ENCODE results near the gene DOK5. TPM values are rescaled to one million over a fixed set of nuclear protein-coding genes. Genes with fewer than 3 reads are reported as not detected.

Gene DOK5
- total and polyA plus RNA-seq, 9 of the 15 experiments (the other 6 are each of a cell fraction or from before 2014, with no cell fraction given) = not detected

- Histone ChIP-seq H3K4me3 (no peak overlapping the region), H4K20me1 (replicated peaks; ENCODE audit: control insufficient read depth, insufficient read depth, low read length) (no peaks in the 10 kb centered on the region), H3K79me2 (ENCODE audit: control insufficient read depth, insufficient read depth, low read length) (no peaks in the 10 kb centered on the region), H2AFZ (ENCODE audit: low read depth, low read length) (no peak overlapping the region), H3K27me3 (ENCODE audit: control insufficient read depth in 2 of 2, insufficient read depth in 2 of 2, low read length in 2 of 2) (0 out of 5 replicates have a peak, but pooled peaks cover 0 to 4% of the 10 kb centered on the region in 2 experiments), H3K9me3 (replicated peaks; ENCODE audit: control insufficient read depth, insufficient read depth, low read depth, low read length) (no peaks in the 10 kb centered on the region), H3K4me2 (ENCODE audit: insufficient read depth, low read length) (no peak overlapping the region), H3K4me1 (replicated peaks in 1 of 2; ENCODE audit: control insufficient read depth in 2 of 2, insufficient read depth in 2 of 2, low read length in 2 of 2) (no peaks in the 10 kb centered on the region), H3K27ac (ENCODE audit: extremely low read depth, low read depth, low read length) (no peak overlapping the region), H3K9me1 (ENCODE audit: control insufficient read depth, insufficient read depth, low read length) (no peaks in the 10 kb centered on the region), H3K36me3 (ENCODE audit: control insufficient read depth, insufficient read depth, low read length) (no peaks in the 10 kb centered on the region), H3K9ac (ENCODE audit: insufficient read depth in 1 of 2, low read depth in 2 of 2, low read length in 2 of 2) (no peak overlapping the region)
- BruUV-seq (replicated peaks) = no TSS peak
- DNase-seq (ENCODE audit: extremely low read depth in 1 of 4, low spot score in 3 of 4) (no peak), ATAC-seq (no peak), FAIRE-seq (no peak)
- in situ Hi-C loops (cut with MboI) (loop anchor here (10.0 to 25.0 kb wide), 3 partner anchors 429 to 681 kb away; no protein-coding TSS in a partner anchor), intact Hi-C loops (cut with micrococcal nuclease) (no loop called here)
- TF ChIP-seq TSC22D4 (tag; IDR thresholded peaks at IDR 0.05) = no peak
- TF ChIP-seq HMG20B (CRISPR knock-in tag; IDR thresholded peaks at IDR 0.05) = no peak
- no peak for TF ChIP-seq ZSCAN29 (IDR thresholded peaks at IDR 0.05)
- TF ChIP-seq POLR2A (conservative IDR thresholded peaks at IDR 0.05) = no peak
- no peak for TF ChIP-seq ZBTB8A (IDR thresholded peaks at IDR 0.05; ENCODE audit: partially characterized antibody)
- CTCF ChIA-PET (ENCODE audit: low intra/inter-chr PET ratio) = interaction anchor here (0.8 kb wide), 1 partner anchor 547 kb away, joined by 3 read pairs; no protein-coding TSS in a partner anchor
- POLR2A ChIA-PET = no interaction called here
- WGBS (ENCODE audit: insufficient coverage, low coverage, missing lambda C conversion rate) = 3% methylated on average over 4 of the region's 4 CpGs
Observed at GRCh38 chr20:54643761-54644160, 168.4 kb downstream of the DOK5 start.

GRCh38 chr20:54645445-54646155 is 170.2 kb downstream of the DOK5 start:
- Histone ChIP-seq H3K36me3 (ENCODE audit: control insufficient read depth, insufficient read depth, low read length) (no peaks in the 10 kb centered on the region), H3K9me1 (ENCODE audit: control insufficient read depth, insufficient read depth, low read length) (no peaks in the 10 kb centered on the region), H3K79me2 (ENCODE audit: control insufficient read depth, insufficient read depth, low read length) (no peaks in the 10 kb centered on the region), H3K27me3 (ENCODE audit: control insufficient read depth in 2 of 2, insufficient read depth in 2 of 2, low read length in 2 of 2) (no peaks in the 10 kb centered on the region), H3K4me1 (replicated peaks in 1 of 2; ENCODE audit: control insufficient read depth in 2 of 2, insufficient read depth in 2 of 2, low read length in 2 of 2) (no peaks in the 10 kb centered on the region), H3K4me3 (no peak overlapping the region), H4K20me1 (replicated peaks; ENCODE audit: control insufficient read depth, insufficient read depth, low read length) (no peaks in the 10 kb centered on the region), H2AFZ (ENCODE audit: low read depth, low read length) (no peak overlapping the region), H3K9me3 (replicated peaks; ENCODE audit: control insufficient read depth, insufficient read depth, low read depth, low read length) (no peaks in the 10 kb centered on the region), H3K4me2 (ENCODE audit: insufficient read depth, low read length) (no peak overlapping the region), H3K27ac (ENCODE audit: extremely low read depth, low read depth, low read length) (no peak overlapping the region), H3K9ac (ENCODE audit: insufficient read depth in 1 of 2, low read depth in 2 of 2, low read length in 2 of 2) (no peak overlapping the region)
- no peak for ATAC-seq
- in situ Hi-C loops (cut with MboI) = loop anchor here (10.0 to 25.0 kb wide), 3 partner anchors 431 to 683 kb away; no protein-coding TSS in a partner anchor
- CTCF ChIA-PET (ENCODE audit: low intra/inter-chr PET ratio) = interaction anchor here (1.7 to 2.4 kb wide), 2 partner anchors 426 to 549 kb away, joined by 19 to 21 read pairs; no protein-coding TSS in a partner anchor
- POLR2A ChIA-PET = no interaction called here
- intact Hi-C loops (cut with micrococcal nuclease) = loop anchor here (2.0 to 5.0 kb wide), 2 partner anchors 428 to 543 kb away; no protein-coding TSS in a partner anchor
- FAIRE-seq = no peak
- no peak for DNase-seq (ENCODE audit: extremely low read depth in 1 of 4, low spot score in 3 of 4)
- WGBS (ENCODE audit: insufficient coverage, low coverage, missing lambda C conversion rate) = under 1% methylated on average over 8 of the region's 8 CpGs
- TF ChIP-seq ZBTB11 (CRISPR knock-in tag; IDR thresholded peaks at IDR 0.05) (peak in 1 of 3 experiments; percentile 92; a peak in 2 of 6 replicates), ATF3 (IDR thresholded peaks at IDR 0.05) (no peak), ATF3 (CRISPR knock-in tag; conservative IDR thresholded peaks at IDR 0.05) (no peak)
- BruUV-seq (replicated peaks) = no TSS peak

Measured in K562 (cell line).